ENCODE results near the gene NOTUM.

DNA sequence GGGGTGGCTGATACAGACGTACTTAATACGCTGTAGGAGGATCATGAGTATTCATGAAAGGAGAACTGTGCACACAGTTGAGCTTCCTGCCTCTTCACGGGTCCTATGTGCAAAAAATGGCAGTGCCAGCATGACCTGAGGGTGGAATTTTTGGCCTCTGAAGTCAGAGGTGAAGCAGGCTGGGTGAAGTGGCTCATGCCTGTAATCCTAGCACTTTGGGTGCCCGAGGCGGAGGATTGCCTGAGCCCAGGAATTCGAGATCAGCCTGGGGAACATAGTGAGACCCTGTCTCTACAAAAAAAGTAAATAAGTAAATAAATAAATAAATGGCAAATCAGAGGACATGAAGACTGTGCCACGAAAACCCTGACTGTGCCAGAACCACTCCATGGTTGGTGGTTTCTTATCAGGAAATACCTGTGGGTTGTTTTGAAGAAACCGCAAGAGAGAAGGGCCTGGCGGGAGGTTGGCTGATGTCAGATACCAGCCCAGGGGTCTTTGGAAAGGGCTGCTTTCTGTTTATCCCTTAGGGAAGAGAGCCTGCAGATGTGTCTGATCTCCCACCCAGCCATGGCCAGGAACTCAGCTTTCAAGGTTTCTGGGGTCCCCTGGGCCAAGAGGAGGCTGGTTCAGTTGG lies 19.8 kb upstream of the NOTUM start:
- TF ChIP-seq, protein P1, sequence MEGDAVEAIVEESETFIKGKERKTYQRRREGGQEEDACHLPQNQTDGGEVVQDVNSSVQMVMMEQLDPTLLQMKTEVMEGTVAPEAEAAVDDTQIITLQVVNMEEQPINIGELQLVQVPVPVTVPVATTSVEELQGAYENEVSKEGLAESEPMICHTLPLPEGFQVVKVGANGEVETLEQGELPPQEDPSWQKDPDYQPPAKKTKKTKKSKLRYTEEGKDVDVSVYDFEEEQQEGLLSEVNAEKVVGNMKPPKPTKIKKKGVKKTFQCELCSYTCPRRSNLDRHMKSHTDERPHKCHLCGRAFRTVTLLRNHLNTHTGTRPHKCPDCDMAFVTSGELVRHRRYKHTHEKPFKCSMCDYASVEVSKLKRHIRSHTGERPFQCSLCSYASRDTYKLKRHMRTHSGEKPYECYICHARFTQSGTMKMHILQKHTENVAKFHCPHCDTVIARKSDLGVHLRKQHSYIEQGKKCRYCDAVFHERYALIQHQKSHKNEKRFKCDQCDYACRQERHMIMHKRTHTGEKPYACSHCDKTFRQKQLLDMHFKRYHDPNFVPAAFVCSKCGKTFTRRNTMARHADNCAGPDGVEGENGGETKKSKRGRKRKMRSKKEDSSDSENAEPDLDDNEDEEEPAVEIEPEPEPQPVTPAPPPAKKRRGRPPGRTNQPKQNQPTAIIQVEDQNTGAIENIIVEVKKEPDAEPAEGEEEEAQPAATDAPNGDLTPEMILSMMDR (IDR thresholded peaks at IDR 0.05), result no peak
- TF ChIP-seq POLR2AphosphoS5 (IDR thresholded peaks at IDR 0.05; ENCODE audit: insufficient read depth in 1 of 2, low read depth in 1 of 2) (no peak), POLR2A (IDR thresholded peaks at IDR 0.05) (no peak)
